ENCODE results near the gene RPL22. TPM values are rescaled to one million over a fixed set of nuclear protein-coding genes. Genes with fewer than 3 reads are reported as not detected.

RPL22 gene
- total and polyA plus RNA-seq, 10 donors = 106 to 1,105 (median 369) TPM

- intact Hi-C loops (cut with DNase I; ENCODE audit: low total_unique reads) = no loop called here
- H3K27ac ChIP-seq = no peak overlapping the region
Measured at GRCh38 chr1:6225651-6226050, 26.3 kb upstream of the RPL22 start.

GRCh38 chr1:6224718-6225117 lies 25.3 kb upstream of the RPL22 start:
- Histone ChIP-seq H3K27me3 (replicated peaks in 1 of 7) (no peaks in the 10 kb centered on the region), H3K4me3 (no peak overlapping the region), H3K9me3 (no peaks in the 10 kb centered on the region), H3K36me3 (peaks cover 6 to 98% (median 70%) of the 10 kb centered on the region in 6 donors), H3K27ac (no peak overlapping the region), H3K4me1 (peaks cover 0 to 11% (median 1%) of the 10 kb centered on the region in 6 donors)
- no peak for TF ChIP-seq POLR2A (IDR thresholded peaks at IDR 0.05)
- no peak for TF ChIP-seq POLR2AphosphoS5 (IDR thresholded peaks at IDR 0.05)
- TF ChIP-seq CTCF (IDR thresholded peaks at IDR 0.05 in 8 of 11, conservative IDR thresholded peaks at IDR 0.05 in 3 of 11) = no peak
- 81 to 91% (median 87%) methylated on average over 14 to 15 of the region's 15 CpGs for WGBS, 5 donors
- DNase-seq = no peak
- intact Hi-C loops (cut with DNase I; ENCODE audit: low total_unique reads) = no loop called here

More at GRCh38 chr1:6225651-6226050, 26.3 kb upstream of the RPL22 start:
- Histone ChIP-seq H3K4me1 (peaks cover 0 to 11% (median 1%) of the 10 kb centered on the region in 6 donors), H3K4me3 (no peak overlapping the region), H3K27me3 (replicated peaks in 1 of 7) (no peaks in the 10 kb centered on the region), H3K9me3 (no peaks in the 10 kb centered on the region), H3K36me3 (peaks cover 6 to 100% (median 79%) of the 10 kb centered on the region in 6 donors)
- 92 to 95% (median 92%) methylated on average over 8 of the region's 8 CpGs for WGBS, 5 donors
- DNase-seq = no peak
- TF ChIP-seq POLR2A (IDR thresholded peaks at IDR 0.05) (no peak), POLR2AphosphoS5 (IDR thresholded peaks at IDR 0.05) (no peak), CTCF (IDR thresholded peaks at IDR 0.05 in 8 of 11, conservative IDR thresholded peaks at IDR 0.05 in 3 of 11) (no peak)

GRCh38 chr1:6223617-6224016 lies 24.2 kb upstream of the RPL22 start:
- Histone ChIP-seq H3K9me3 (no peaks in the 10 kb centered on the region), H3K4me1 (peaks cover 0 to 14% (median 1%) of the 10 kb centered on the region in 6 donors), H3K27me3 (replicated peaks in 1 of 7) (no peaks in the 10 kb centered on the region), H3K4me3 (no peak overlapping the region), H3K27ac (peak overlapping the region in 1 of 8 donors; percentile 49), H3K36me3 (peaks cover 6 to 87% (median 60%) of the 10 kb centered on the region in 6 donors)
- TF ChIP-seq POLR2AphosphoS5 (IDR thresholded peaks at IDR 0.05) (no peak), POLR2A (IDR thresholded peaks at IDR 0.05) (no peak), CTCF (IDR thresholded peaks at IDR 0.05 in 8 of 11, conservative IDR thresholded peaks at IDR 0.05 in 3 of 11) (no peak)
- intact Hi-C loops (cut with DNase I; ENCODE audit: low total_unique reads) = no loop called here
- 97 to 98% (median 97%) methylated on average over 13 of the region's 13 CpGs for WGBS, 5 donors
- DNase-seq = no peak

- H3K4me1 ChIP-seq = peaks cover 0 to 14% (median 1%) of the 10 kb centered on the region in 6 donors
- no peaks in the 10 kb centered on the region for H3K27me3 ChIP-seq (replicated peaks in 1 of 7)
- DNase-seq = no peak
- no peaks in the 10 kb centered on the region for H3K9me3 ChIP-seq
- 47 to 75% (median 63%) methylated on average over 6 of the region's 6 CpGs for WGBS, 5 donors
- H3K36me3 ChIP-seq = peaks cover 6 to 77% (median 50%) of the 10 kb centered on the region in 6 donors
- H3K4me3 ChIP-seq = no peak overlapping the region
- no peak for TF ChIP-seq POLR2A (IDR thresholded peaks at IDR 0.05)
- TF ChIP-seq CTCF (IDR thresholded peaks at IDR 0.05 in 8 of 11, conservative IDR thresholded peaks at IDR 0.05 in 3 of 11) = no peak
- TF ChIP-seq POLR2AphosphoS5 (IDR thresholded peaks at IDR 0.05) = no peak
- intact Hi-C loops (cut with DNase I; ENCODE audit: low total_unique reads) = no loop called here
- H3K27ac ChIP-seq = peak overlapping the region in 7 of 8 donors; percentile 22 to 68 (median 49)
Measured at GRCh38 chr1:6222636-6223035, 23.2 kb upstream of the RPL22 start.

All from spleen (tissue), 11 donors.